GM18508 (cell line): Measurements from ENCODE around the gene ULK4.
"Not testable (repeated sequence)": the region's sequence is repeated elsewhere in the genome, so short reads cannot be mapped to it uniquely, and the experiment has no call there.

ENCODE experiments used
- ATAC-seq: cut with Tn5 transposase; IDR thresholded peaks from one replicate; pipeline ENCODE4 v1.9.1; 2021; ENCODE audit warnings: moderate number of reproducible peaks; ENCODE audit not compliant: insufficient read depth, unreplicated experiment

Gene ULK4

GRCh38 chr3:41411065-41411464 lies 550.8 kb downstream of the ULK4 start:
- no peak for ATAC-seq

GRCh38 chr3:41405466-41405865 lies 556.4 kb downstream of the ULK4 start:
- ATAC-seq, result no peak

- ATAC-seq, result no peak
Observed at GRCh38 chr3:41404582-41404981, 557.3 kb downstream of the ULK4 start.

GRCh38 chr3:41394896-41395295 lies 567.0 kb downstream of the ULK4 start:
- no peak for ATAC-seq

- not testable (repeated sequence) for ATAC-seq
Observed at GRCh38 chr3:41370765-41371535, 591.0 kb downstream of the ULK4 start.

- ATAC-seq, result no peak
Observed at GRCh38 chr3:41370307-41370706, 591.6 kb downstream of the ULK4 start.

- no peak for ATAC-seq
Observed at GRCh38 chr3:41369838-41370237, 592.1 kb downstream of the ULK4 start.

- ATAC-seq, result no peak
Observed at GRCh38 chr3:41365973-41366372, 595.9 kb downstream of the ULK4 start.

- ATAC-seq, result no peak
Observed at GRCh38 chr3:41364736-41365135, 597.2 kb downstream of the ULK4 start.

GRCh38 chr3:41363830-41364523 lies 597.9 kb downstream of the ULK4 start:
- ATAC-seq, result no peak

- no peak for ATAC-seq
Observed at GRCh38 chr3:41362638-41363559, 599.0 kb downstream of the ULK4 start.

GRCh38 chr3:41357271-41357670 lies 604.6 kb downstream of the ULK4 start:
- no peak for ATAC-seq

- no peak for ATAC-seq
Observed at GRCh38 chr3:41356775-41357174, 605.1 kb downstream of the ULK4 start.

- ATAC-seq, result no peak
Observed at GRCh38 chr3:41352510-41352909, 609.4 kb downstream of the ULK4 start.

- ATAC-seq, result no peak
Observed at GRCh38 chr3:41350441-41350840, 611.5 kb downstream of the ULK4 start.

- ATAC-seq, result no peak
Observed at GRCh38 chr3:41348401-41348800, 613.5 kb downstream of the ULK4 start.

GRCh38 chr3:41346698-41347270 lies 615.1 kb downstream of the ULK4 start:
- ATAC-seq, result no peak

GRCh38 chr3:41345788-41346187 lies 616.1 kb downstream of the ULK4 start:
- ATAC-seq, result no peak

GRCh38 chr3:41339758-41340157 lies 622.1 kb downstream of the ULK4 start:
- ATAC-seq, result no peak

- ATAC-seq, result no peak
Observed at GRCh38 chr3:41338276-41338675, 623.6 kb downstream of the ULK4 start.
